Kidney (tissue), 14 donors: ENCODE measurements around the gene KCNJ8. TPM values are rescaled to one million over a fixed set of nuclear protein-coding genes. Genes with fewer than 3 reads are reported as not detected.

ENCODE experiments used
- DNase-seq, 5 donors: peaks; one replicate each; pipeline ENCODE4 v3.0.0-alpha.2; 2013 to 2020
- FAIRE-seq: peaks from 2 replicates; lab custom pipeline; 2012; peaks lifted over from hg19 to GRCh38; lab: Jason Lieb, UNC
- H3K27ac ChIP-seq, 2 donors: one replicate each; pipeline ENCODE4 v1.7.0; 2013; ENCODE audit warnings: low read depth in 2 of 2, low read length in 2 of 2, inconsistent platforms in 1 of 2
- H3K27me3 ChIP-seq: one replicate; pipeline ENCODE4 v1.7.1; 2013; ENCODE audit warnings: low read length, inconsistent platforms; ENCODE audit not compliant: control insufficient read depth, insufficient read depth
- H3K36me3 ChIP-seq, 3 donors: one replicate each; pipeline versions ENCODE4 v1.7.0 to v1.7.1; 2013; ENCODE audit warnings: low read length in 3 of 3, control low read depth in 1 of 3, inconsistent platforms in 1 of 3; ENCODE audit not compliant: insufficient read depth in 3 of 3, control insufficient read depth in 2 of 3
- H3K4me1 ChIP-seq, 3 donors: one replicate each; pipeline versions ENCODE4 v1.7.0 to v1.7.1; 2013; ENCODE audit warnings: low read length in 3 of 3, inconsistent platforms in 1 of 3, low read depth in 1 of 3; ENCODE audit not compliant: control insufficient read depth in 2 of 3, insufficient read depth in 2 of 3
- H3K4me3 ChIP-seq, 3 donors: one replicate each; pipeline versions ENCODE4 v1.7.0 to v1.8.1; 2013; ENCODE audit warnings: low read length in 3 of 3, control low read depth in 1 of 3, inconsistent platforms in 1 of 3
- H3K9ac ChIP-seq, 3 donors: one replicate each; pipeline versions ENCODE4 v1.7.0 to v1.7.1; 2013; ENCODE audit warnings: low read length in 3 of 3, control low read depth in 1 of 3, inconsistent platforms in 1 of 3
- H3K9me3 ChIP-seq, 3 donors: one replicate each; pipeline versions ENCODE4 v1.7.0 to v1.7.1; 2013; ENCODE audit warnings: low read length in 3 of 3, control low read depth in 1 of 3, inconsistent platforms in 1 of 3; ENCODE audit not compliant: control insufficient read depth in 2 of 3, insufficient read depth in 1 of 3
- CTCF ChIP-seq: IDR thresholded peaks from 3 replicates; pipeline ENCODE4 v1.5.1; 2012; ENCODE audit warnings: mild to moderate bottlenecking, moderate library complexity, borderline replicate concordance; ENCODE audit not compliant: insufficient read depth; ENCODE audit errors: extremely low read depth
- intact Hi-C: fragments of 100-400 bp; cut with DNase I; formaldehyde crosslinking; loops from one replicate; pipeline ENCODE4 v1.11.1; 2022
- polyA plus RNA-seq: library from polyadenylated mRNA; stranded (reverse); fragments of 350-450 nt; fragmentation: Illumina TruSeq; extraction: RNeasy Lipid Tissue Mini Kit (QIAGEN cat#74804); gene quantifications from one replicate; pipeline ENCODE4 v1.2.3, GENCODE V29; 2014; ENCODE audit warnings: low read depth, low replicate concordance; ENCODE audit not compliant: insufficient read depth
- total RNA-seq: library from RNA; stranded (reverse); fragmentation: NEBNext Ultra II Directional; extraction: Animal tissue kit (Norgen Biotek cat#: 25700); gene quantifications from one replicate; pipeline ENCODE4 v1.2.1, GENCODE V29; 2021
- donor health status: control.
- donor health status: control.
- donor health status: control.
- donor health status: control.
- donor health status: control.
- donor health status: DM: yes; HTN: yes; CAD: no.
- donor health status: Normal renal cell carcinoma (clear cell type).

Gene KCNJ8
- total and polyA plus RNA-seq, 2 donors from 2014 or later = 5.6 to 13.1 TPM

GRCh38 chr12:21715386-21715785, 59.1 kb downstream of the KCNJ8 start:
- DNase-seq (no peak), FAIRE-seq (no peak)
- no peak for TF ChIP-seq CTCF
- Histone ChIP-seq H3K4me3 (no peak overlapping the region), H3K4me1 (no peaks in the 10 kb centered on the region), H3K9me3 (peaks cover 0 to 2% (median 0%) of the 10 kb centered on the region in 3 donors), H3K27ac (no peak overlapping the region), H3K9ac (no peak overlapping the region), H3K27me3 (no peaks in the 10 kb centered on the region), H3K36me3 (no peaks in the 10 kb centered on the region)
- intact Hi-C loops = no loop called here

Other genes starting within 250 kb of the KCNJ8 start
- 52.2 TPM for gene SPX, start 248.4 kb downstream of the KCNJ8 start, total RNA-seq
- 28.2 TPM for gene SPX, start 248.4 kb downstream of the KCNJ8 start, polyA plus RNA-seq
- not detected for gene GYS2, start 169.9 kb downstream of the KCNJ8 start, total RNA-seq
- gene GYS2, start 169.9 kb downstream of the KCNJ8 start, polyA plus RNA-seq = not detected
- gene LDHB, start 116.9 kb downstream of the KCNJ8 start, total RNA-seq = 1,158 TPM
- gene LDHB, start 116.9 kb downstream of the KCNJ8 start, polyA plus RNA-seq = 2,485 TPM
- gene ABCC9, start 166.7 kb upstream of the KCNJ8 start, total RNA-seq = 21.3 TPM
- 1.8 TPM for gene ABCC9, start 166.7 kb upstream of the KCNJ8 start, polyA plus RNA-seq